GM12878 (cell line): ENCODE results near the gene XPO5. TPM values are rescaled to one million over a fixed set of nuclear protein-coding genes. Genes with fewer than 3 reads are reported as not detected.

ENCODE experiments used
- ATAC-seq: fragments of 200-7000 bp; cut with Tn5 transposase; 3 replicates; pipeline ENCODE4 v1.9.1; 2020; ENCODE audit warnings: mild to moderate bottlenecking, moderate library complexity
- BruUV-seq: library from RNA; stranded (reverse); fragments of 400-500 nt; replicated peaks from 2 replicates; lab custom pipeline; 2021; lab: Mats Ljungman, UMichigan
- CTCF ChIA-PET: fragments of 300-600 bp; sonication (Branson Sonifier 250); formaldehyde crosslinking; extraction: SDS; loops from one replicate; lab custom pipeline; 2021; ENCODE audit warnings: inconsistent platforms; lab: Yijun Ruan, JAX
- POLR2A ChIA-PET: fragments of 350-600 bp; formaldehyde crosslinking; extraction: SDS; loops from one replicate; lab custom pipeline; 2021; ENCODE audit warnings: inconsistent platforms; lab: Charles Lee
- RAD21 ChIA-PET: fragments of 300-600 bp; sonication (Branson Sonifier 250); formaldehyde crosslinking; loops from one replicate; lab custom pipeline; 2023; ENCODE audit warnings: antibody characterized with exemption; ENCODE audit not compliant: unreplicated experiment; lab: Charles Lee
- SMC1A ChIA-PET: fragments of 300-600 bp; sonication (Branson Sonifier 250); formaldehyde crosslinking; loops from one replicate; lab custom pipeline; 2023; ENCODE audit not compliant: unreplicated experiment, uncharacterized antibody; lab: Charles Lee
- DNase-seq: peaks from one replicate; pipeline ENCODE4 v3.0.0-alpha.2; 2011; ENCODE audit warnings: low read depth, low spot score
- FAIRE-seq: peaks from 3 replicates; lab custom pipeline; 2011; peaks lifted over from hg19 to GRCh38; lab: Jason Lieb, UNC
- H2AFZ ChIP-seq: 2 replicates; pipeline ENCODE4 v1.6.0; 2011; ENCODE audit warnings: low read depth, low read length, control low read depth; ENCODE audit not compliant: control insufficient read depth
- H3K27ac ChIP-seq: 2 replicates; pipeline ENCODE4 v1.5.1; 2011; ENCODE audit warnings: control low read depth; ENCODE audit not compliant: control insufficient read depth, insufficient read depth
- H3K27me3 ChIP-seq, 2 experiments: replicated peaks in 1 of 2; 2 replicates each; pipeline versions ENCODE4 v1.6.0 to v1.6.1; 2011; ENCODE audit warnings: low read length in 1 of 2; ENCODE audit not compliant: control insufficient read depth in 2 of 2, insufficient read depth in 2 of 2
- H3K36me3 ChIP-seq, 2 experiments: 2 replicates each; pipeline ENCODE4 v1.5.1; 2011; ENCODE audit warnings: low read length in 1 of 2; ENCODE audit not compliant: control insufficient read depth in 2 of 2, insufficient read depth in 2 of 2
- H3K4me1 ChIP-seq: 2 replicates; pipeline ENCODE4 v1.6.1; 2011; ENCODE audit warnings: mild to moderate bottlenecking, low read length, moderate library complexity, mixed read lengths; ENCODE audit not compliant: control insufficient read depth, insufficient read depth
- H3K4me2 ChIP-seq: 2 replicates; pipeline ENCODE4 v1.6.0; 2011; ENCODE audit warnings: control low read depth; ENCODE audit not compliant: control insufficient read depth, insufficient read depth
- H3K4me3 ChIP-seq: fragments of 200-600 bp; sonication (generic); 2 replicates; pipeline ENCODE4 v1.5.1; 2016
- H3K79me2 ChIP-seq: 2 replicates; pipeline ENCODE4 v1.6.0; 2011; ENCODE audit warnings: low read length; ENCODE audit not compliant: control insufficient read depth, insufficient read depth
- H3K9ac ChIP-seq: 2 replicates; pipeline ENCODE4 v1.8.0; 2011; ENCODE audit warnings: low read length, control low read depth, mixed read lengths; ENCODE audit not compliant: control insufficient read depth, insufficient read depth
- H3K9me3 ChIP-seq: replicated peaks from 3 replicates; pipeline ENCODE4 v1.5.1; 2011; ENCODE audit warnings: mild to moderate bottlenecking, low read length; ENCODE audit not compliant: control insufficient read depth, insufficient read depth
- H4K20me1 ChIP-seq: 2 replicates; pipeline ENCODE4 v1.6.0; 2011; ENCODE audit not compliant: control insufficient read depth, insufficient read depth
- BCL11A ChIP-seq: IDR thresholded peaks from 2 replicates; pipeline ENCODE4 v1.6.1; 2011; ENCODE audit warnings: low read depth, low read length
- CEBPB ChIP-seq, 2 experiments: fragments of 150-350 bp in 1 of 2; IDR thresholded peaks; 2 replicates each; pipeline ENCODE4 v1.6.1; 2012 to 2014; ENCODE audit warnings: low read depth in 2 of 2, low read length in 2 of 2, borderline replicate concordance in 1 of 2, inconsistent platforms in 1 of 2
- FOXK2 ChIP-seq: fragments of 450-650 bp; IDR thresholded peaks from 2 replicates; pipeline ENCODE4 v1.6.1; 2017; ENCODE audit warnings: mild to moderate bottlenecking, moderate library complexity
- NFYA ChIP-seq: IDR thresholded peaks from 2 replicates; pipeline ENCODE4 v1.6.1; 2011; ENCODE audit warnings: low read depth, mild to moderate bottlenecking, low read length, improper control_type of control experiment, borderline replicate concordance
- RFX5 ChIP-seq: IDR thresholded peaks from 2 replicates; pipeline ENCODE4 v1.6.1; 2011; ENCODE audit warnings: low read depth, low read length, improper control_type of control experiment
- RUNX3 ChIP-seq: IDR thresholded peaks from 2 replicates; pipeline ENCODE4 v1.6.1; 2012; ENCODE audit warnings: low read length, inconsistent platforms
- SREBF2 ChIP-seq: IDR thresholded peaks from 2 replicates; pipeline ENCODE4 v1.6.1; 2012; ENCODE audit warnings: mild to moderate bottlenecking, low read length
- WGBS: methylation state at CpG from one replicate; pipeline ENCODE4 v1.1.6; 2016; ENCODE audit warnings: low lambda C conversion rate; ENCODE audit not compliant: insufficient replicate concordance, insufficient coverage; ENCODE audit errors: missing lambda C conversion rate; 5-methylcytosine and 5-hydroxymethylcytosine counted together
- in situ Hi-C: fragments of 300-500 bp; cut with MboI; formaldehyde crosslinking; loops from 9 replicates; pipeline ENCODE4 v1.14.3; 2018; ENCODE audit warnings: mixed read lengths
- intact Hi-C: fragments of 100-400 bp; cut with micrococcal nuclease; formaldehyde crosslinking; loops from one replicate; pipeline ENCODE4 v1.14.2; 2022; ENCODE audit not compliant: unreplicated experiment
- polyA plus RNA-seq, 11 experiments: library from polyadenylated mRNA; depleted of rRNA in 4 of 11; unstranded in 6 of 11; stranded (reverse) in 5 of 11; fragments of >200 nt; fragmentation: Nextera tagmentation in 4 of 11; fragmentation: Illumina TruSeq in 1 of 11; extraction: Ambion mirVana in 4 of 11; extraction: Trizol in 1 of 11; gene quantifications; 1 replicate in 1 of 11; 2 replicates in 10 of 11; pipeline versions ENCODE4 v1.2.1 to v1.2.3, GENCODE V29; 2011 to 2016; ENCODE audit warnings: inconsistent platforms in 2 of 11, missing spikeins in 2 of 11, low read depth in 1 of 11
- total RNA-seq, 4 experiments: library from RNA; depleted of rRNA in 3 of 4; stranded (reverse); fragments of >200 nt in 3 of 4; fragmentation: Illumina TruSeq in 1 of 4; extraction: Trizol in 1 of 4; gene quantifications; 2 replicates each; pipeline versions ENCODE4 v1.2.1 to v1.2.3, GENCODE V29; 2013 to 2021
- TF ChIP-seq, protein P1 (sequence below): IDR thresholded peaks from 2 replicates; pipeline ENCODE4 v1.6.1; 2012; ENCODE audit warnings: mild to moderate bottlenecking, low read depth, low read length

The XPO5 gene
- total and polyA plus RNA-seq, 10 of the 15 experiments (the other 5 are each of a cell fraction or from before 2014, with no cell fraction given): 11.3 to 76.0 (median 41.6) TPM

DNA sequence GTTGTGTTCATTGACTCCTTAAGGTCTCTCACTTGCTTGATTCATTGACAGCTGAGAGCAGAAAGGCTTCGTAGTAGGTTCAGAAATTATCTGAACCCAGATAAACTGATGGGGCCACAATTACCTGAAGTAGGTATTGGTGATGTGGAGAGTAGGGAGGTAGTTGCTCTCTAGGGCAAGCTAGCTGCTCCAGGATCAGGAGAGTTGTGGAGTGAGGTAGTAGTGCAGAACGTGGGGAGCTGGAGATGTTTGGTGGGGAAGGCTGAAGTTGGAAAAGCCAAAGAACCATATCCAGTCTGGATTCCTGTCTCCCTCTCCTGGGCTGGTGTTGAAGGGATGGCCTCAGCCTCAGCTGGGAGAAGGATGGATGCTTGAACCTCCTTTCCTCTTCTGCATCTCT lies 82.6 kb downstream of the XPO5 start:
- Histone ChIP-seq H3K27ac (no peak overlapping the region), H4K20me1 (no peaks in the 10 kb centered on the region; the same call in 1 of the 2 replicates), H3K27me3 (no peaks in the 10 kb centered on the region), H3K9ac (no peak overlapping the region), H3K4me2 (no peak overlapping the region), H3K4me3 (no peak overlapping the region), H3K4me1 (no peaks in the 10 kb centered on the region; the same call in 1 of the 2 replicates), H2AFZ (no peak overlapping the region), H3K9me3 (no peaks in the 10 kb centered on the region), H3K79me2 (no peaks in the 10 kb centered on the region), H3K36me3 (peaks cover 0 to 1% of the 10 kb centered on the region in 2 experiments; a peak in 2 of 4 replicates)
- FAIRE-seq (no peak), ATAC-seq (no peak), DNase-seq (no peak)
- BruUV-seq: no TSS peak
- ChIA-PET CTCF (interaction anchor here (1.0 to 7.6 kb wide), 4 partner anchors 8 to 61 kb away, joined by 3 to 70 read pairs (median 6); partner anchors contain the start of gene LRRC73), RAD21 (no interaction called here), SMC1A (interaction anchor here (1.3 to 1.7 kb wide), 2 partner anchors 8 kb away, joined by 5 read pairs; no protein-coding TSS in a partner anchor), POLR2A (interaction anchor here (1.2 to 1.3 kb wide), 2 partner anchors 13 to 109 kb away, joined by 4 to 5 read pairs; no protein-coding TSS in a partner anchor)
- in situ Hi-C loops: no loop called here
- intact Hi-C loops: no loop called here
- TF ChIP-seq RFX5: no peak
- no peak for TF ChIP-seq BCL11A
- no peak for TF ChIP-seq NFYA
- TF ChIP-seq, protein P1, sequence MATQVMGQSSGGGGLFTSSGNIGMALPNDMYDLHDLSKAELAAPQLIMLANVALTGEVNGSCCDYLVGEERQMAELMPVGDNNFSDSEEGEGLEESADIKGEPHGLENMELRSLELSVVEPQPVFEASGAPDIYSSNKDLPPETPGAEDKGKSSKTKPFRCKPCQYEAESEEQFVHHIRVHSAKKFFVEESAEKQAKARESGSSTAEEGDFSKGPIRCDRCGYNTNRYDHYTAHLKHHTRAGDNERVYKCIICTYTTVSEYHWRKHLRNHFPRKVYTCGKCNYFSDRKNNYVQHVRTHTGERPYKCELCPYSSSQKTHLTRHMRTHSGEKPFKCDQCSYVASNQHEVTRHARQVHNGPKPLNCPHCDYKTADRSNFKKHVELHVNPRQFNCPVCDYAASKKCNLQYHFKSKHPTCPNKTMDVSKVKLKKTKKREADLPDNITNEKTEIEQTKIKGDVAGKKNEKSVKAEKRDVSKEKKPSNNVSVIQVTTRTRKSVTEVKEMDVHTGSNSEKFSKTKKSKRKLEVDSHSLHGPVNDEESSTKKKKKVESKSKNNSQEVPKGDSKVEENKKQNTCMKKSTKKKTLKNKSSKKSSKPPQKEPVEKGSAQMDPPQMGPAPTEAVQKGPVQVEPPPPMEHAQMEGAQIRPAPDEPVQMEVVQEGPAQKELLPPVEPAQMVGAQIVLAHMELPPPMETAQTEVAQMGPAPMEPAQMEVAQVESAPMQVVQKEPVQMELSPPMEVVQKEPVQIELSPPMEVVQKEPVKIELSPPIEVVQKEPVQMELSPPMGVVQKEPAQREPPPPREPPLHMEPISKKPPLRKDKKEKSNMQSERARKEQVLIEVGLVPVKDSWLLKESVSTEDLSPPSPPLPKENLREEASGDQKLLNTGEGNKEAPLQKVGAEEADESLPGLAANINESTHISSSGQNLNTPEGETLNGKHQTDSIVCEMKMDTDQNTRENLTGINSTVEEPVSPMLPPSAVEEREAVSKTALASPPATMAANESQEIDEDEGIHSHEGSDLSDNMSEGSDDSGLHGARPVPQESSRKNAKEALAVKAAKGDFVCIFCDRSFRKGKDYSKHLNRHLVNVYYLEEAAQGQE: no peak
- TF ChIP-seq SREBF2: no peak
- no peak for TF ChIP-seq CEBPB (IDR thresholded peaks at IDR 0.05; ENCODE audit: borderline replicate concordance in 1 of 2, low read depth in 2 of 2, low read length in 2 of 2)
- no peak for TF ChIP-seq RUNX3
- TF ChIP-seq FOXK2: no peak
- 64% methylated on average over 2 of the region's 2 CpGs for WGBS
